Panc1 (cell line): ENCODE data around the gene TOGARAM2.

Experiments used
- CTCF ChIP-seq: fragments of 450-650 bp; IDR thresholded peaks from 2 replicates; pipeline ENCODE4 v1.5.1; 2017; ENCODE audit warnings: mild to moderate bottlenecking
- POLR2AphosphoS5 ChIP-seq: IDR thresholded peaks from 2 replicates; pipeline ENCODE4 v1.6.1; 2012; ENCODE audit warnings: mild to moderate bottlenecking, low read depth, low read length, moderate library complexity
- REST ChIP-seq, 2 experiments: IDR thresholded peaks; 2 replicates each; pipeline ENCODE4 v1.6.1; 2011 to 2012; ENCODE audit warnings: low read depth in 2 of 2, control low read depth in 1 of 2, low read length in 1 of 2, mild to moderate bottlenecking in 1 of 2, moderate library complexity in 1 of 2; ENCODE audit not compliant: insufficient read depth in 1 of 2

- TF ChIP-seq CTCF: no peak
- TF ChIP-seq REST (IDR thresholded peaks at IDR 0.05; ENCODE audit: insufficient read depth in 1 of 2, low read depth in 2 of 2, low read length in 1 of 2): no peak
- TF ChIP-seq POLR2AphosphoS5: no peak
Observed at GRCh38 chr2:29050591-29050990, 69.5 kb downstream of the TOGARAM2 start.
